Fibroblast of villous mesenchyme (primary cell): ENCODE data around the gene LIG1. TPM values are rescaled to one million over a fixed set of nuclear protein-coding genes. Genes with fewer than 3 reads are reported as not detected.

Experiments
- DNase-seq: peaks from one replicate; pipeline ENCODE4 v3.0.0-alpha.2; 2010; ENCODE audit warnings: low read depth
- H3K4me3 ChIP-seq: 2 replicates; pipeline ENCODE4 v1.5.1; 2011; ENCODE audit warnings: low read depth, mild to moderate bottlenecking, low read length
- CTCF ChIP-seq: IDR thresholded peaks from 2 replicates; pipeline ENCODE4 v1.5.1; 2012; ENCODE audit warnings: low read depth, mild to moderate bottlenecking, low read length; ENCODE audit not compliant: insufficient read depth
- total RNA-seq: library from RNA; depleted of rRNA; stranded (reverse); fragments of >200 nt; gene quantifications from 2 replicates; pipeline ENCODE4 v1.2.3, GENCODE V29; 2012

The LIG1 gene
- total RNA-seq, 1 donor, result 10.4 TPM

DNA sequence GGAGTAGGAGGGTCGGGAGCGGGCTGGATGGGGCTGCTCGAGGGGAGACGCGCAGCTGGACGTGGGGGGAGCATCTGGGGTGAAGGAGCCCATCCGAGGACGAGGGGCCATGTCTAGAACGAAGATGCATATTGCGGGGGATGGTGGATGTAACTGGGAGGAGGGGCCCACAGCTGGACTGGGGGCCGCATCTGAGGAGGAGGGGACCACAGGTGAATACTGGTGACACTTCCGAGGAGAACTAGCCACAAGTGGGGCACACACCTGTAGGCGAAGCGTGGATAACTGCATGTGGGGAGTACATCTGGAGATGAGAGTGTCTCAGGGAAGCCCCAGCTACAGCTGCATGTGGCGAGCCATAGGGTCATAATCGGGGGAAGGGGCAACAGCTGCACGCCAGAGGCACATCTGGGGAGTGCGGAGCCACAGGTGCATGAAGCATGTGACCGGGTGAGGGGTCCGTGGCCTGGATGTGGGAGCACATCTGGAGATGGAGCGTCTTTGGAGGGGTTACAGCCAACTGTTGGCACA, 738 bp upstream of the LIG1 start:
- no peak for TF ChIP-seq CTCF
- peak overlapping the region; percentile 91 for H3K4me3 ChIP-seq
- no peak for DNase-seq

DNA sequence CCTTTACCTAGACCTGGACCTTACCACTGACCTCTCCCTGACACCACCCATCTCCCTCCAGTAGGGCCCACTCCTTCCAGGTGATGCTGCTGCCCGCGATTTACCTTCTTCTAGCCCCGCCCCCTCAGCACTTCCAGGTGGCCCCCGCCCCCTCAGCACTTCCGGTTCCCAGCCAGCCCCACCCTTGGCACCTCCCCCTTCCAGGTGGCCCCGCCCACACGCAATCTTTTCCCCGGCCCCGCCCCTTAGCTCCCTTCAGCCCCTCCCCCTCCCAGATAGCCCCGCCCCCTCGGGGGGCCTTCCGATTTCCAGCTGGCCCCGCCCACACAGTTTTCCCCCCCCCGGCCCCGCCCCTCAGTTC, 586 bp downstream of the LIG1 start:
- H3K4me3 ChIP-seq, result peak overlapping the region; percentile 91
- DNase-seq, result peak; percentile 75
- no peak for TF ChIP-seq CTCF

GRCh38 chr19:48168689-48169088, 1.5 kb downstream of the LIG1 start:
- TF ChIP-seq CTCF, result no peak
- no peak for DNase-seq
- no peak overlapping the region for H3K4me3 ChIP-seq

DNA sequence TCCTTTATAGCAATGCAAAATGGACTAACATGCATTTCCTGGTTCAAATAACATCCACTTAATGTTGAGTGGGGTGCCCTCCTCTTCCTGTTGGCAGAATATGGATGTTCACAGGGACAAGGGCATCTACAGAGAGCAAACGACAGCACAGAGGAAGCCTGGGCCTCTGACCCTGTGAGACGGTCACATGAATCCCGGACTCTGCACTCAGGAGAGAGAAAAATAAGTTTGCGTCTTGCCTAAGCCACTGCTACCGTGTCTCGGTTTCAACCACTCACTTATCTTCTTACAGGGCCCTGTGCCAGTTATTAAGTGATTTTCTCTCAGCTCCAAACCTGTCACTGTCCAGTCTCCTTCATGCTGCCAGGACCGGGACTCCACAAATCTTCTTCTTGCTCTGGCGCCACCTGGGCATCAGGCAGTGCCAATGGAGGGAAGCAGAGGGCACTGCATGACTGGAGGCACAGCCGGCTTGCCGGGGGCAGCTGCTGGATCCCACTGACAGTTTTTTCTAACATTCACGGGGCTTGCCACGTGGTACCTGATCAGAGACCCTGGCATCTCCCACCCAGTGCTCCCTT, 11.8 kb downstream of the LIG1 start:
- DNase-seq, result no peak
- H3K4me3 ChIP-seq, result no peak overlapping the region
- TF ChIP-seq CTCF, result no peak

- DNase-seq, result no peak
- H3K4me3 ChIP-seq, result no peak overlapping the region
- TF ChIP-seq CTCF, result no peak
Observed at GRCh38 chr19:48154003-48154402, 16.1 kb downstream of the LIG1 start.

DNA sequence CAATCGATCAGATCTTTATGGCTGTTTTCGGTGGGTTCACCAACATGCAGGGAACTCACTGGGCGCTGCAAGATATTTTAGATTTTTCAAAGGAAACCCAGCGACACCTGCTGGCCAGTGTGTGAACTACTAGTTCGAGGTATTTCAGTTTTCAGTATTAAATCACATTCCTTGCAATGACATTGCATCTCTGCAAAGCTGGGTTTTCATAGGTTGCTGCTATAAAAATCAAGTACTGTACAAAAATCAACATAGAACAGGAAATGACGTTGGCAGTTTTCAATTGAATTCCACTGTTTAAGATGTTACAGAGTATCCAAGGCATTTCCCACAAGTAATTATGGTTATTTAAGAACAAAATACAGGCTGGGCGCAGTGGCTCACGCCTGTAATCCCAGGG, 17.6 kb downstream of the LIG1 start:
- no peak overlapping the region for H3K4me3 ChIP-seq
- peak; percentile 62 for DNase-seq
- TF ChIP-seq CTCF, result peak; percentile 76

DNA sequence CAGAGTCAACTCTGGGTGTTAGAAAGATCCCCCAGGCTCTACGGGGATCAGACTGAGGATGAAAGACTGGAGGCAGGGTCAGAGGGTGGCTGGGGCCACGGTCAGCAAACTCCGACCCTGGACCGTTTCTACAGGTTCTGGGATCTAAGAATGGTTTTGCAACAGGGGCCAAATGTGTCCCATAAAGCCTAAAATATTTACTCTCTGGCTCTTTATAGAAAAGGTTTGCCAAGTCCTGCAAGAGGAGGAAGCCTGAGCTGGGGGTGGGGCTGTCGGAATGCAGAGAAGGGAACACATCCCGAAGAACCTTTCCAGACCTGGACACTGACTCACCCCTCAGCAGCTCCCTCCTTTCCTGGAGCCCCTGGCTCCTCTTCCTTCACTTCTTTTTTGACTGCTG, 20.7 kb downstream of the LIG1 start:
- no peak for DNase-seq
- TF ChIP-seq CTCF, result no peak
- no peak overlapping the region for H3K4me3 ChIP-seq
